NCI-H2227 (cell line): Measurements from ENCODE around the gene ALOX5.
A peak's percentile ranks its signal among the peaks of the same experiment; 100 is the strongest.
"Not testable (repeated sequence)": the region's sequence is repeated elsewhere in the genome, so short reads cannot be mapped to it uniquely, and the experiment has no call there.

ENCODE experiments used
- DNase-seq: peaks from one replicate; lab custom pipeline; 2025; ENCODE audit not compliant: unreplicated experiment; lab: John Stamatoyannopoulos, UW

ALOX5 gene

DNA sequence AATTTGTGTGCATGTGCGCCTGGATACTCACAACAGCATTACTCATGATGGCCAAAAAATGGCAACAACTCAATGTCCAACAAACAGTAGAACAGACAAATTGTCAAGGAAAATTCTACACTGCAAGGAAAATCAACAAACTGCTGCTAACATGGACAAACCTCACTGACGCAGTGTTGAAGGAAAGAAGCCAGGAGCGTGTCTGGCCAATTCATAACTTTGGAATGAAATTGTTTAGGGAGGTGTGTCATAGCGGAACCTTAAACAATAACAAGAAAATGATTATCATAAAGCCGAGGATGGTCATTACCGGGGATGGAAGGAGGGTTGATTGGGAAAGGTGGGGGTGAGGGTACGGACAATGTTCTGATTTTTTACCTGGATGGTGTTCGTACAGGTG is 29.1 kb downstream of the ALOX5 start:
- no peak for DNase-seq

DNA sequence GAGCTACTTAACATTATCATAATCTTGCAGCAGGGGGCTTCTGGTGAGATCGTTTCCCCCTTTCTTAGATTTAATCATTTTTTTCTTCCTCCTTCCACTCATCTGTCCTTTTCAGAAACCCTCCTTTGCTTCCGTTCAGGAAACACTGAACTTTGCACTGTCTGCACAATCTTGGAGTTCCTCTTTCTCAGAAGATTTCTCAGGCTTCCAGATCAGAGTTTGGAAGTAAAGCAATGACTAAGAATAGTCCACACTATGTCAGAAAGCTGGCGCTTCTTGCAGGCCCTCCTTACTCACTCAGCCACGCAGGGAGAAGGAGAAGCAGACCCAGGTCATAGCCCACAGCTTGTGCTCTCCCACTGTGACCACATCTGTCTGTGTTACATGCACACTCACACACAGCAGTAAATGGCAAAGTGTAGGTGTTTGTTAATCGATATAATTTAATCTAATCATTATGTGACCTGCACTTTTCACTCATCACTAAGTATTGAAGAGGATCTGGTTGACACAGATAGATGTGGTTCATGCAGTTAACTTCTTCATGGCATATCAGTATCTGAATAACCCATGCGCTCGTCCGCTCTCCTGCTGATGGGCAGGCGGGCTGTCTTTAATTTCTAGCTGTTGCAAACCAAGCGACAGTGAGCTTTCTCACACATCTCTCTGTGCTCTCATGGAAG is 30.2 kb downstream of the ALOX5 start:
- DNase-seq = no peak

DNA sequence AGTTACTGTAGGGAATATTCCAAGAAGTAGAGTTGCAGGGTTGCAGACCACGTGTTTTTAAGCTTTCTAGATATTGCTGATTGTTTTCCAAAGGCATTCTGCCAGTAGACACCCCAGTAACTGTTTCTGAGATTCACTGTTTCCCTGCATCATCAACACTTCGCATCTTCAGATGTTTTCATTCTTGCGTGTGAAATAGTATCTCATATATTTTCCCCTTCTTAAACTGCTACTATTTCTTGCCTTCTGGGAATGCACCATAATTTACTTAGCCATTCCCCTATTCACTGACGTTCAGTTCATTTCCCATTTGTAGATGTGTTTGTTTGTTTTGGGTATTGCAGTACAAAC is 30.7 kb downstream of the ALOX5 start:
- no peak for DNase-seq

DNA sequence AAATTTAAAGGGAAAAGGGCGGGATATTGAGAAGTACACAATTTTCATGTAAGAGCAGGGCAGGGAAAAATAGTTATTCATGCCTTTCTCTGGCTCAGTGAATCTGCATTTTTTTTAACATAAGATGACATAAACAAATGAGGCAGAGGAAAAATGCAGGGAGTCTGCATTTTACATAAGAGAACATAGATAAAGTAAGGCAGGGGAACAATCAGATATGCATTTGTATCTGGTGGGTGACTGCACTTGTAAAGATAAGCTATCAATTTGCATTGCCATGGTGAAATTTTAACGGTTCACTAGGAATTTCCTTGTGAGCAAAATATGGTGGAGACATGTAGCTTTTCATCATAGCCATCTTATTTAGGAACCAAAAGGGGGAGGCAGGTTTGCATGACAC is 33.5 kb downstream of the ALOX5 start:
- DNase-seq = no peak

DNA sequence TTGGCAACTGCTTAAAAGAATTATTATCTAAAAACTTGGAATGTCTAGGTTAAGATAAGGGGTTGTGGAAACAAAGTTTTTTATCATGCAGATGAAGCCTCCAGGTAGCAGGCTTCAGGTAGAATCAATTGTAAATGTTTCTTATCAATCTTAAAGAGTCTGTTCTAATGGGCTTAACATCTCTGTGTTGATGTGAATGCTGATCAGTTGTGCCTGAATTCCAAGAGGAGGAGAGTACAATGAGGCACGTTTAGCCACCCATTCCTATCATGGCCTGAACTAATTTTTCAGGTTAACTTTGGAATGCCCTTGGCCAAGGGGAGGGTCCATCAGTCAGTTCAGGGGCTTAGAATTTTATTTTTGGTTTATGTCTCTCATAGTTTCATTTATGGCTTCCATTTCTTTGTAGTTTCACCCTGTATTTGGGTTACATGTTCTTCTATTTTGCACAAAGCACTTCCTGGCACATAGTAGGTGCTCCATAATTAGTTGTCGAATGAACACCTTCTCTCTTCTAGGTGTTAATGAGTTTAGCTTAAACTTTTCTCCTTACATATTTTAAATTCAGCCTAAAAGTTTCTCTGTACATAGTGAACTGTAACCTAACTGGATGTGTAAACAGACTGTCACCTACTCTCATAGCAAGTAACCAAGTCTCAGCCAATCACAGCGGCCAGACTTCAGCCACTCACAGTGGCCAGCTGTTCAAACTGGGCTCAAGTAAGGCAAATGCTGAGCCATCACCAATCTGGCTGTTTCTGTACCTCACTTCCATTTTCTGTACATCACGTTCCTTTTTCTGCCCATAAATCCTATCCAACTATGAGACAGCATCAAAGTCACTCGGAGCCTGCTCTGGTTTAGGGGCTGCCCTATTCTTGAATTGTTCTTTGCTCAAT is 34.7 kb downstream of the ALOX5 start:
- DNase-seq = no peak

DNA sequence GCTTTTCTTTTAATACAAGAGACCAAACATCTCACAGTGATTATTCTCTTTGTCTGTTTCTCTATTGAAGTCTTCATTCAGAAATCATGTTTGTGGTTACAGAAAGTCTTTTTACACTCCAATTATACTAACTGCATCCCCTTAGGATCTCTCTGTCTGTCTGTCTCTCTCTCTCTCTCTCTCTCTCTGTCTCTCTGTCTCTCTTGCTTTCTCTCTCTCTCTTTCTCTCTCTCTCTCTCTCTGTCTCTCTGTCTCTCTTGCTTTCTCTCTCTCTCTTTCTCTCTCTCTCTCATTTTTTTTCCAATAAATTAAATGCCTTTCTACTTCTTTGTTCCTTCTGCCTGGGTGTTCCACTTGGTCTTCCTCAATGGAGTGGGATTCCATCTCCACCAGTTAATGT is 35.3 kb downstream of the ALOX5 start:
- DNase-seq = not testable (repeated sequence)

DNA sequence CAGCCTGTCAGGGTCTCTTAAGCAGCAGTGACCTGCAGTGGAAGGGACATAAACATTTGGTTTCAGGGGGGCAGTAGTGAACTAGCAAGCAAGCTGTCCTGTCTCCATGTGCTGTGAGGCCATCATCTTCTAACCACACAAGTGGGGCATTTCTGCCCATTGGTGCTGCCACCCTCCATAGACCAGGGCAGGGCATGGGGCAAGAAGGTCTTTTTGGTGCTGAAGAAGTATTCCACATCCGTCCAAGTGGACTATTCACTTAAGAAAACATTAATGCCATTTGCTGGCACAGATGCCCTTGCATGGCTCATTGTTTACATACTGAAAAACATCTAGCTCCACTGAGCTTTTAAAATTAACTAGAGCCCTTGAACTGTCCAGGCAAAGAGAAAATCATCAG is 35.8 kb downstream of the ALOX5 start:
- DNase-seq = no peak

DNA sequence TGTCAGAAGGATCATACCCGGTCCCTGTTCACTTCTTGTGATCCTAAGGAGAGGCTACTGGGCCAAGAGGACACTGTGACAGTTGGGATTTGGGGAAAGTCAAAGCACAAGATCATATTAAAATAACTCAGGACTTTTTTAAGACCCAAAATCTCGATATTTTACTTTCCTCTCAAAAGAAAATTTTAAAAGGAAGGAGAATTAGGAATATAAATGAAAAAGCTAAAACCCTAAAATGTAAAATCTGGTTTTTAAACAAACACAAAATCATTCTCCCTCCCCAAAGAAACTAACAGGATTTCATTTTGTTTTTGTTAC is 36.4 kb downstream of the ALOX5 start:
- DNase-seq = no peak

DNA sequence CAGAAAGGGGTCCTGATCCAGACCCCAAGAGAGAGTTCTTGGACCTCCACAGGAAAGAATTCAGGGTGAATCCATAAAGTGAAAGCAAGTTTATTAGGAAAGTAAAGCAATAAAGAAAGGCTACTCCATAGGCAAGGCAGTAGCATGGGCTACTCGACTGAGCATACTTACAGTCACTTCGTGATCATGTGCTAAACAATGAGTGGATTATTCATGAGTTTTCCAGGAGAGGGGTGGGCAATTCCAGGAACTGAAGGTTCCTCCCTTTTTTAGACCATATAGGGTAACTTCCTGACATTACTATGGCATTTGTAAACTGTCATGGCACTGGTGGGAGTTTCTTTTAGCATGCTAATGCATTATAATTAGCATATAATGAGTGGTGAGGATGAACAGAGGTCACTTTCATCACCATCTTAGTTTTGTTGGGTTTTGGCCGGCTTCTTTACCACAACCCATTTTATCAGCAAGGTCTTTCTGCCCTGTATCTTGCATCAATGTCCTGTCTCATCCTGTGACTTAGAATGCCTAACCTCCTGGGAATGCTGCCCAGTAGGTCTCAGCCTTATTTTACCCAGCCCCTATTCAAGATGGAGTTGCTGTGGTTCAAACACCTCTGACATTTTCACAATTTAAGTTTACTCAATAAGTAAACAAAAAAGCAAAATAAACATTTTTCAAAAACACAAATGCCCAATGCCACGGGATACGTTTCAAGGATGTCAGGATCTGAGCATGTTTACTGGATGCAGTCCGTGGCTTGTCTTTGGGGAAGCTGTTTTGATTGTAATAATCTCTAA is 37.0 kb downstream of the ALOX5 start:
- no peak for DNase-seq

DNA sequence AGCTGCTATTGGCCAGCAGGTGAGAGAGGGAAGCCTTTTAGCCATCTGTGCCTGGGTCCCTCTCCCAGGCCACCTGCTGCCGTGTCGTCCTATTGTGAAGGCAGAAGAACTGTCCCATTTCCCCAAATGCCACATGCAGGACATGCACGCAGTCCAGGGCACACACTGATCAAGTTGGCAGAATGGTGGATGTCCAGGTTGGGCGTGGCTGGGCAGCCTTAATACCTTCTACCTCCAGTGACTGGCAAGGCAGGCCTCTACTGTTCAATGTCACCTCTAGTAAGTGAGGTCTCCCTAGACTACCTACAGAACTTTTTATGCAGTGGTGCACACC is 37.6 kb downstream of the ALOX5 start:
- no peak for DNase-seq

DNA sequence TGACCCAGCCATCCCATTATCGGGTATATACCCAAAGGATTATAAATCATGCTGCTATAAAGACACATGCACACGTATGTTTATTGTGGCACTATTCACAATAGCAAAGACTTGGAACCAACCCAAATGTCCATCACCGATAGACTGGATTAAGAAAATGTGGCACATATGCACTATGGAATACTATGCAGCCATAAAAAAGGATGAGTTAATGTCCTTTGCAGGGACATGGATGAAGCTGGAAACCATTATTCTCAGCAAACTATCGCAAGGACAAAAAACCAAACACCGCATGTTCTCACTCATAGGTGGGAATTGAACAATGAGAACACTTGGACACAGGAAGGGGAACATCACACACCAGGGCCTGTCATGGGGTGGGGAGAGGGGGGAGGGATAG is 41.0 kb downstream of the ALOX5 start:
- not testable (repeated sequence) for DNase-seq

DNA sequence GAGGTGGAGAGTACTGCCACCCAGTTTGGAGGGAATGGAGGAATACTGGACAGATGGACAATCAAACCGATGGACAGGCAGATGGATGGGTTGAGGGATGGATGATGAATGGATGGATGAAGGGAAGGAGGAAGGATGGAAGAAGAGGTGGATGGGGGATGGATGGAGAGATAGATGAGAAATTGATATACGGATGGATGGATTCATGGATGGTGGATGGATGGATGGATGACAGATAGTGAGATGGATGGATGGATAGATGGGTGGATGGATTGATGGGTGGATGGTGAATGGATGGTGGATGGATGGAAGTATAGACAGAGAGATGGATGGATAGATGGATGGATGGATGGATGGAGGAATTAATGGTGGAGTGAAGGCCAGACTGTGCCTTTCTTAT is 42.6 kb downstream of the ALOX5 start:
- DNase-seq = no peak

DNA sequence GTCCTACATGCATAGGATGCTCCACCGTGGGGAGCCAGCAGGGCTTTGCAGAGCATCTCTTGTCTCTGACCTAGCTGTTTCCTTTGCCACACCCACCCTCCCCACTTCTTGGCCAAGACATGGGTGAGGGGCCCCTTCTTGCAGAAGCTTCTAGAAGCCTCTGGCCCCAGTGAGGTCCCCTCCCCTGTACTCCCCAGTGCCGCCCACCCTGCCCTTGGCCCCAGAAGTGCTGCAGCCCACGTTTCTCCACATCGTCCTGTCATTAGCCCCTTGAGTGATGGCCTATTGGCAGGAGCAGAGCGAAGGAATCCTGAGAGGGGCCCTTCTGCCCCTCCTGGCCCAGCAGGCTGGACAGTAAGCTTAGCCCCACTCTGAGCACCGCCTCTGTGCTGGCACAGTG is 43.7 kb downstream of the ALOX5 start:
- no peak for DNase-seq

DNA sequence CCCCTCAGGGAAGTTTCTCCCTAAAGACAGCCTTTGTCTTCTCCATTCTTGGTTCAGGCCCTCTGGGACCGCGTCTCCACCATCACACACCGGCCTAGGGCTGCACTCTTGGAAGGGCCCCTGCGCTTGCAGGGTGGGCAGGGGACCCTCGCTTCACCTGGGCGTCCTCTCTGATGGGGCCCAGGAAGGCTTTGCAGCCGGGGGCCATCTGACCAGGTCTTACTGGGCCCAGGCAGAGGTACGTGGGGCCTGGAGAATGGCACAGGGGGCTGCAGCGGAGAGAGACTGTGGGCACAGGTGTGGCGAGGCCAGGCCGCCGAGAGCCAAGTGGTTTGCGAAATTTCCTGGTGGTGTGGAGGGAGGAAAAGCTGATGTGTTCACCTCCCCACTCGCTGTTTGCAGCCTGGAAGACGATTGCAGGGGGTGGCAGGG is 44.4 kb downstream of the ALOX5 start:
- DNase-seq = no peak

DNA sequence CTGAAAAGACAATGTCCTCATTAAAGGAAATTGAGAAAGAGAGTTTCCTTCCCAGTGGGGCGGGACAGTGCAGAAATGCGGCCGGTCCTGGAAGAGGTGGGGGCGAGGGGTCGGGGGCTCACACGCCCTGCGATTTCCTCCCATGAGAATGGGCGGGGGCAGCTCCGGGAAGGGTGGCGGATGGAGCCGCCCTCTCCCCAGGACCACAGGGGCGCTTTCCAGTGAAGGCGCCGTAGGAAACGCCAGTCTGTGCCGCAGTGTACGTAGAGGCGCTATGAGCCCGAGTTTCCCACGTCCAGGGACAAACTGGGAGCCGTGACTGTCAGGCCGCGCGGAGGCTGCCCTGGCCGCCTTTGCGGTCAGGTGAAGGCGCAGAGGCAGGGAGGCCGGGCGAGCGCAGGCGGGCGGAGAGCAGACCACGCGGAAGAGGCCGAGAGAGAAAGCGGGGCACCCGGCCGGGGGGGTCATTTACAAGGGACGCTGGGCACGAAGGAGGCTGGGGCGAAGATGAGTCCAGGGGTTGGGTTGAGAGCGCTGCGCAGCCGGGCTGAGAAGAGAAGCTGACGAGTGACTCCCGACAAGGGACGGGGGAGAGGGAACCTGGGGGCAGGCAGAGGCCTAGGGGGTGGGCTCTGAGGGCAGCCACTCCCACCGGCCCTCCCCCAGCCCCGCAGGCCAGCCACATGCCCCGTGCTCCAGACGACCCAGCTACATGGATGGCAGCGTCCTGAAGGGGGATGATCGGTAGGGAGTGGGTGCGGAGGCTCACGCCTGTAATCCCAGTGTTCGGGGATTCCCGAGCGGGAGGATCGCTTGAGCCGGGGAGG is 45.0 kb downstream of the ALOX5 start:
- peak; percentile 70 for DNase-seq

DNA sequence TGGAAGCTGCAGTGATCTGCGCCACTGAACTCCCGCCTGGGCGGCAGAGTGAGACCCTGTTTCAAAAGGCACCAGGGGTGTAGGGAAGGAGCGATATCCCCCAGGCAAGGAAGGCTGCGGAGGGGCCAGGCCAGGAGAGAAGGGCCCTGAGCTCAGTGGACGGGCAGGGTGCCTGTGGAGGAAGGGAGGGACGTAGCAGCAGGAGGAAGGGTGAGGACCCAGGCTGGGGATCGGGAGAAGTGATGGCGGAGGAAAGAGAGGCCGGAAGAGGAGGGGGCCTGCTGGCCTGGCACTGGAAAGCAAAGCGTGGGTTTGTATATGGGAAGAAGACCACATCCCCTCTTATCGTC is 45.6 kb downstream of the ALOX5 start:
- DNase-seq = peak; percentile 21

DNA sequence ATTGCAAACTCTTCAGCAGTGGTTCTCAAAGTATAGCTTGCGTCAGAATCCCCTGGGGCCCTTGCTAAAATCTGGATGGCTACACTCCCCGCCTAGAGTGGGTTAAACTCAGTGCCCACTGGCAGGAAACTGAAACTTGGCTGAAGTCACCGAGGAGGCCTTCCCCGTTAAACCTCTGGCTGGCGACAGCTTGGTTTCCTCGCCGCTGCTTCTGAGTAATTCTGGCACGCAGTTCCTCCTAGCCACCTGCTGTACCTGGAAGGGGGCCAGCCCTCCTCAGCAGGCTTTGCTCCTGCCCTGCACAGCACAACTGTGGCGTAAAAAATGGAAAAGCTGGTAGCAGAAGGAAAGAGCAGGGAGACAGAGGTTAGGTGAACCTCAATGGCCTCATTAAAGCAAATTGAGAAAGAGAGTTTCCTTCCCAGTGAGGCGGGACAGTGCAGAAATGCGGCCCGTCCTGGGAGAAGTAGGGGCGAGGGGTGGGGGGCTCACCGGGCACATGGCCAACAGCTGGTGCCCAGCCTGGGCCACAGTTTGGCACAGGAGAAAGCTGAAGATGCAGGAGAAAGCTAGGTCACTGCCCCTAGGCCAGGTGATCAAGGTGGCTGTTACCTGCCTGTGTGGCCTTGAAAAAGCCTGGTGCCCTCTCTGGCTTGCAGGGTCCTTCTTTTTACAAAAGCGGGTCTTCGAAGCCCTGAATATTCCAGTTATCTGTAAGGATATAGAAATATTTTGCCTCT is 46.6 kb downstream of the ALOX5 start:
- no peak for DNase-seq

DNA sequence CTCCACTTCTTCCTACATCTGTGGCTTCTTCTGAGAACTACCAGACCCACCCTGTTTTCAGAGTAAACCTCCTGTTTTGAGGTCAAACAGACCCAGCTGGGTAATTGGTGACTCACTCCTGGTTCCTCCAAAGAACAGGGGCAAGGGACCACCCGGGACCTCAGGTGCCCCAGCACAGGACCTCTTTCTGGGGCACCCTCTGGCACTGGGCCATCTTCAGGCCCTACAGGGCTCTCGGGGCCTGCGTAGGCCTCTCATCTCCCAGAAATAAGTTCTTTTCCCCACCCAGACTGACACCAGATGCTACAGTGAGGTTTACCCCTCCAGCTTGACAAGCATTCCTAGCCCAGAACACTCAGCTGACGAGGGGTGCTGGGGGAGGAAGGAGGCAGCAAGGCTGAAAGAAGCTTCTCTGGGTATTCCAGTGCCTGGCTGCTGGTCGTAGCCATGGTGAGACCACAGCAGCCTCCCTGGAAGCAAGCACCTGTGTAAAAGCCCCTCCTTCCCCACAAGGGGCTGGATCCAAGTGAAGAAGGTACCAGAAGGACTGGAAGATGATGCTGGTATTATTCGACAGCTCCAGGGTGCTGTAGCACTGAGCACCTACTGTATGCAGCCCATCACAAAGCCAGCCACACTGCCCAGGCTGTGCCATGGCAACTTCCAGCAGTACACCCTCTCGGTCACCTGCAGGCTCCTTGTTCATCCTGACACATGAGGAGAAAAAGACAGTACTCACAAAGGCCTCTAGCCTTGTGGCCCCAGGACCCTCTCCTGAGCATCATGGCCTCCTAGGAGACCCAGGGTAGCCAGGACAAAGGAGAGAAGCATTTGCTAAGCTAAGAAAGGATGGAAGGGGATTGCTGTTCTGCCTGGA is 47.4 kb downstream of the ALOX5 start:
- no peak for DNase-seq

DNA sequence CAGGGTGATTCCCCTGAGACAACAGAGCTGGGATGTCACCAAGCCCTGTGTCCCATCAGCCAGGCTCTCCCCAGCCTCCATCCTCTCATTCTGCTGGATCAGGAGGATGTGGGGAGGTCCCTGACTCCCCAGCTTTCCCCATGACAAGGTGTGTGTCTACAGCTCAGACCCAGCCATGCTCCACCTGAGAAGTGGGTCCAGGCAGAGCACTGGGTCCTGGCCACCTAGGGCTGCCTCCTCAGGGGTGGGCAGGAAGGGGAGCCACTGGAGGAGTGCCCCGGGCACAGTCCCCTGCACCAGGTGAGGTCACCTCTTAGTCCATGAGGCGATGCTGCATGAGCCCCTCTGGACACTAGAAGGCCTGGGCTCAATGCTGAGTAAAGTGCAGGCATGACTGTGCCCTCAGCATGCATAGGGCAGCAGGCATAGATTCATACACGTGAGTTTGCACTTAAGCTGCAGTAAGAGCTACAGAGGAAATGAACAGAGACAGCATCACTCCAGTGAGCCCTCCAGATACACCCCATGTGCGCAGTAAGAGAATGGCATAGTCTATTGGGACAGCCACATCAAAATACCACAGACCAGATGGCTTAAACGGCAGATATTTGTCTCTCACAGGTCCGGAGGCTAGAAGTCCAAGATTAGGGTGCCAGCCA is 48.3 kb downstream of the ALOX5 start:
- no peak for DNase-seq
